ENCODE data around the gene TANK.

- TF ChIP-seq, protein P1, sequence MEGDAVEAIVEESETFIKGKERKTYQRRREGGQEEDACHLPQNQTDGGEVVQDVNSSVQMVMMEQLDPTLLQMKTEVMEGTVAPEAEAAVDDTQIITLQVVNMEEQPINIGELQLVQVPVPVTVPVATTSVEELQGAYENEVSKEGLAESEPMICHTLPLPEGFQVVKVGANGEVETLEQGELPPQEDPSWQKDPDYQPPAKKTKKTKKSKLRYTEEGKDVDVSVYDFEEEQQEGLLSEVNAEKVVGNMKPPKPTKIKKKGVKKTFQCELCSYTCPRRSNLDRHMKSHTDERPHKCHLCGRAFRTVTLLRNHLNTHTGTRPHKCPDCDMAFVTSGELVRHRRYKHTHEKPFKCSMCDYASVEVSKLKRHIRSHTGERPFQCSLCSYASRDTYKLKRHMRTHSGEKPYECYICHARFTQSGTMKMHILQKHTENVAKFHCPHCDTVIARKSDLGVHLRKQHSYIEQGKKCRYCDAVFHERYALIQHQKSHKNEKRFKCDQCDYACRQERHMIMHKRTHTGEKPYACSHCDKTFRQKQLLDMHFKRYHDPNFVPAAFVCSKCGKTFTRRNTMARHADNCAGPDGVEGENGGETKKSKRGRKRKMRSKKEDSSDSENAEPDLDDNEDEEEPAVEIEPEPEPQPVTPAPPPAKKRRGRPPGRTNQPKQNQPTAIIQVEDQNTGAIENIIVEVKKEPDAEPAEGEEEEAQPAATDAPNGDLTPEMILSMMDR (conservative IDR thresholded peaks at IDR 0.05; ENCODE audit: low read depth, low read length), result no peak
- no peak for TF ChIP-seq EZH2 (IDR thresholded peaks at IDR 0.05; ENCODE audit: borderline replicate concordance, low read depth, low read length, poor library complexity, severe bottlenecking)
These were observed 36.6 kb upstream of the TANK start for GRCh38 chr2:161123531-161124030.
